Amygdala (tissue), 56 donors: ENCODE measurements around the gene C1orf87.
"Not testable (repeated sequence)": the region's sequence is repeated elsewhere in the genome, so short reads cannot be mapped to it uniquely, and the experiment has no call there.

Experiments used
- DNase-seq, 56 donors: peaks; one replicate each; lab custom pipeline; 2025; lab: John Stamatoyannopoulos, UW

The C1orf87 gene

GRCh38 chr1:59997479-59998115 is 76.0 kb downstream of the C1orf87 start:
- no peak for DNase-seq

GRCh38 chr1:59994302-59995198 is 79.0 kb downstream of the C1orf87 start:
- DNase-seq, result no peak

DNA sequence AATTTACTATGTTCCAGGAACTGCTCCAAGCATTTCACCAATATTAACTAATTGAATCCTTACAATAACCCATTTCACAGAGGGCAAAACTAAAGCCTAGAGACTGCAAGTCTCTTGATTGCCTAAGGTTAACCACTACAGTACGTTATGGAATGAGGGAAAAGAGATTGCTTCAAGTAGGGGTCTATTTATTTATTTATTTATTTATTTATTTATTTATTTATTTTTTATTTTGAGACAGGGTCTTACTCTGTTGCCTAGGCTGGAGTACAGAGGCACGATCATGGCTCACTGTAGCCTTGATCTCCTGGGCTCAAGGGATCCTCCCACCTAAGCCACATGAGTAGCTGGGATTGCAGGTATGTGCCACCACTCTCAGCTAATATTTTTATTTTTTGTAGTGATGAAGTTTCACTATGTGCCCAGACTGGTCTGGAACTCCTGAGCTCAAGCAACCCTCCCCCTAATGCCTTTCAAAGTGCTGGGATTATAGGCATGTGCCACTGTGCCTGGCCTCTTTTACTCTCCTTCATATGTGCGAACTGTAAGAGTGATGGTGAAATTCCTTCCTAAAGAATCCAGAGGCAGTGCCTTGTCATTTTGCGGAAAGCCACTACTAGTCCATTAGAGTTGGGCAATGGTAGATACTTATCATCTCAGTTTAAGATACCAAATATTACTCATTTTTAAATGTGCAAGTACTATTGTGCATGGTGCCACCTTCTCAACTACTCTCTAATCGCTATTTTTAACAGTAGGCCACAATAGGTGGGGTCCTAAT is 81.3 kb downstream of the C1orf87 start:
- DNase-seq, result no peak

DNA sequence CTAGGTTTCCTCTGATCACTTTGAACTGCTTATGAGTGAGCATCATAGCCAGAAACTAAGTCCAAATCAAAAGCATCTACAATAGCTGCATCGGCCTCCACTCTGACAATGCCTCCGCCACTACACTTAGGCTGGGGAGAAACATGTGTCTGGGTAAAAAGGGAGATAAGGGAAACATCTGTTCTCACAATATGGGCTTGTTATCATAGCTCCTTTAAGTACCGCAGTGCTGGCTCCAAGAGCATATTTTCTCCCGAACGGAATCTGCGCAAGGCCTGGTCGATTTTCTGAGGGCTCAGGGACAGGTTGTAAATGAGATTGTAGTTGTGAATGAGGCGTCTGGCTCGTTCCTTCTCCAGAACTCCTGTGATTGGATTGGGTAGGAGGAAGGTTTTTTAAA is 83.1 kb downstream of the C1orf87 start:
- DNase-seq, result no peak

GRCh38 chr1:59986516-59987310 is 86.9 kb downstream of the C1orf87 start:
- peak in 48 of 56 donors; percentile 10 to 88 (median 52) for DNase-seq

GRCh38 chr1:59985911-59986515 is 87.6 kb downstream of the C1orf87 start:
- peak in 1 of 56 donors; percentile 43 for DNase-seq

GRCh38 chr1:59979666-59980065 is 93.9 kb downstream of the C1orf87 start:
- DNase-seq, result no peak

DNA sequence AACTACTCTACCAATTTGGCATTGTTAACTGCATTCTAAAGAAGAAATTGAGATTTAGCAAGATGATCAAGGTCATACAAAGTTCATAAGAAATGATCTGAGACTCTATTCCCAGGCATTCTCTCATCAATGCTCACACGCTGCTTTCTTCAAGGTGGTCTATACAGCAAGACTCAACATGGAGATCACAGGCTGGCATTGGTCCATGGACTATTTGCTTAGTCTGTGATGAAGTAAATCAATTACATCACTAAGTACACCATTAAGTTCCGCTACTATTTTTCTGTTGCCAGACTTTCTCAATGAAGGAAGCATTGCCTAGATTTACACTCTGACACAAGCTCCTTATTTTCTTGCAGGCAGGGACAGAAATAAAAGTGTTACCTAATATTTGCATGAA is 95.1 kb downstream of the C1orf87 start:
- no peak for DNase-seq

- DNase-seq, result no peak
Measured at GRCh38 chr1:59978026-59978425, 95.5 kb downstream of the C1orf87 start.

DNA sequence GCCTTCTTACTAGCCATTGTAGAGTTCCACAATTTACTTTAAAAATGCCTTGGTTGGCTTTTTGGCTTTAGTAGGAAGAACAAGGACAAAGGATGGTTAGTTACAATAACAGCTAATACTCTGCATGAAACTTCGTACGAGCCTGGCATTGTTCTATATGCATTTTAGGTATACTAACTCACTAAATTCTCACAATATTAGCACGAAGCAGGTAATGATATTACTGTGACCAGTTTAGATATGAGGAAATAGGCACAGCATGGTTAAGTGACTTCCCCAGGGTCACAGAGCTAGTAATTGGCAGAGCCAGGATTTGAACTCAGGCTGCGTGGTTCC is 96.5 kb downstream of the C1orf87 start:
- no peak for DNase-seq

DNA sequence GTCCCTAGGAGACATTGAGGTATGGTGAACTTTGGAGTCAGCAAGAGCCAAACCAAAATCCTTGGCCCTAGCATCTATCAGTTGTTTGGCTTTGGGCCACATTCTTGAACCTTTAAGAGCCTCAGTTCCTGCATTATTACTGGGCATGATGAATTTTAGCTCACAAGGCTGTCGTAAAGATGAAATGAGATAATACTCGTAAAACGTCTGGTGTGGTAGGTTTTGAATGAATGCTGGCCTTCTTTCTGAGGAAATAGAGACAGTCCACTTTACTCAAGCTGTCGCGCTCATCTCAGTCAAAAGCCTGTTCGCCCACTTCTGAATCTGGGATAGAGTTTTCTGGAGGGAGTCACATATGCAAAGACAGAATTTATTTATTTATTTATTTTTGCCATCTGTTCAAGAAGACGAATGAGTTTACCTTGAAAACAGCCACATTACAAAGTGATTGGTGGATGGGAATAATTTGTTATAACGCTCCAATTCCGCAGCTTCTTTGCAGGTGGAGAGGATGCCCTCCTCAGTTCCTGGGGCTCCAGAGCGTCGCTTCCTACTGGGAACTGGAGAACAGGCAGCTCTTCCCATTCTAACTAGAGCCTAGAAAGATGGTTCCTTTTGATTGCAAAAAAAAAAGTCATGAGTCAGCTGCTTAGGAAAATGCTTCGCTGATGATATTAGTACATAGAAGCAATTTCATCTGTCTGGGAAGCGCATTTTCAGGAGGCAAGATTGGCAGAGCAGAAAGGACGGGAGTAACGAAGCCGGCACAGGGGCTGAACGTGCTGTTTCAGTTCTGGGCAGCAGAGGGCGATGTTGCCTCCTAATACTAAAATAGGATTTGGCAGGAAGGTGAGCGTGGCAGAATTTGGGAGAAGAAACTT is 97.1 kb downstream of the C1orf87 start:
- peak in 46 of 56 donors; percentile 3 to 85 (median 42) for DNase-seq

- no peak for DNase-seq
Measured at GRCh38 chr1:59973719-59974118, 99.9 kb downstream of the C1orf87 start.

- peak in 24 of 56 donors; percentile 3 to 54 (median 18) for DNase-seq
Measured at GRCh38 chr1:59972216-59972927, 101.2 kb downstream of the C1orf87 start.

DNA sequence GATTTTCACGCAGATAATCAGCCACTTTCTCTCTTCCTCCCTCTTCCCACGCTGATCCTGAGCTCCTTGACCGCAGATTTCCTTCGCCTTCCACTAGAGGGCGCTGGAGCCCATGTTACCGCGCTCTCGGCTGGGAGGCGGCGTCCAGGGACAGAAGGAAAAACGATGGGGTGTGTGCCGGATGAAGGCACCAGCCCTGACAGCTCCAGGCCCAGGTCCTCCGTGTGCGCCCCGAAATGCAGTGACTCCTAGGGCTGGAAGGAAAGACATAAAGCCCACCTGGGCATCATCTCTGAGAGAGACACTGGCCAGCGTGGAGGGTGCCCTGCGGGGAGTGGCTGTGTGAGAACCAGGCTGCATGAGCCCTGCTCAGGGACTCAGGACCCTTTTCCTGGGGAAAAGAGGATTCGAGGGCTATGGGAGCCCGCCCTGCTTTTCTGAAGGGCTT is 102.1 kb downstream of the C1orf87 start:
- peak in 50 of 56 donors; percentile 6 to 82 (median 54) for DNase-seq

DNA sequence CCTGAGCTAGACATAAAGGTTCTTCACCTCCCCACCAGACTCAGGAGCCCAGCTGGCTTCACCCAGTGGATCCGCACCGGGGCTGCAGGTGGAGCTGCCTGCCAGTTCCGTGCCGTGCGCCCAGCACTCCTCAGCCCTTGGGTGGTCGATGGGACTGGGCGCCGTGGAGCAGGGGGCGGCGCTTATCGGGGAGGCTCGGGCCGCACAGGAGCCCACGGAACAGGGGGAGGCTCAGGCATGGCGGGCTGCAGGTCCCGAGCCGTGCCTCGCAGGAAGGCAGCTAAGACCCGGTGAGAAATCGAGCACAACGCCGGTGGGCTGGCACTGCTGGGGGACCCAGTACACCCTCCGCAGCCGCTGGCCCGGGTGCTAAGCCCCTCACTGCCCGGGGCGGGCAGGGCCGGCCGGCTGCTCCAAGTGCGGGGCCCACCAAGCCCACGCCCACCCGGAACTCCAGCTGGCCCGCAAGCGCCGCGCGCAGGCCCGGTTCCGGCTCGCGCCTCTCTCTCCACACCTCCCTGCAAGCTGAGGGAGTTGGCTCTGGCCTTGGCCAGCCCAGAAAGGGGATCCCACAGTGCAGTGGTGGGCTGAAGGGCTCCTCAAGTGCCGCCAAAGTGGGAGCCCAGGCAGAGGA is 103.9 kb downstream of the C1orf87 start:
- not testable (repeated sequence) for DNase-seq

DNA sequence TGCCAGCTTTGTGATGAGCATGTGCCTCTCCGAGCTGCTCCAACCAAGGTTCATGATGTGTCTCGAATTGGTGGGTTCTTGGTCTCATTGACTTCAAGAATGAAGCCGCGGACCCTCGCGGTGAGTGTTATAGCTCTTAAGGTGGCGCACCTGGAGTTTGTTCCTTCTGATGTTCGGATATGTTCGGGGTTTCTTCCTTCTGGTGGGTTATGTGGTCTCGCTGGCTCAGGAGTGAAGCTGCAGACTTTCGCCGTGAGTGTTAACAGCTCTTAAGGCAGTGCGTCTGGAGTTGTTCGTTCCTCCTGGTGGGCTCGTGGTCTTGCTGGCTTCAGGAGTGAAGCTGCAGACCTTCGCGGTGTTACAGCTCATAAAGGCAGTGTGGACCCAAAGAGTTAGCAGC is 104.8 kb downstream of the C1orf87 start:
- not testable (repeated sequence) for DNase-seq

DNA sequence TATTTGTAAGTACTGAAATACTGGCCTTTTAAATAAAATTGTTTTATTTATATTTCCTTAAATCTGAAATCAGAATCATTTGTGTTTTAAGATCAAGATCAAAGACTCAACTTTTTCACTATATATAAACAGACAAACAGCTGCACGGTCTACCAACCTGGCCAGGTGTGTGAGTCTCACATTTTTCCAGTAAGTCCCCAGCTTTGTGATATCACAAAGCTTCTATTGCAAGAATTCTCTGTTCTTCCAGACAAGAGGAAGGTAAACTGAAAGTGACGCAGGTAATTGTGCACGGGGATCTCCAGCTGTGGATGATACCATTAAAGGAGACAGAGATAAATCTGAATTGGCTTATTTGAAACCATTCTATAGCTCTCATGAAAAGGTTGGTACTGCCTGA is 105.8 kb downstream of the C1orf87 start:
- no peak for DNase-seq
